HCT116 (cell line): ENCODE results near the gene PPM1M.

Experiments used
- CEBPB ChIP-seq: IDR thresholded peaks from 2 replicates; pipeline ENCODE4 v1.6.1; 2012; ENCODE audit warnings: low read depth
- EGR1 ChIP-seq: IDR thresholded peaks from 2 replicates; pipeline ENCODE4 v1.6.1; 2012; ENCODE audit warnings: low read depth
- ELF1 ChIP-seq: IDR thresholded peaks from 2 replicates; pipeline ENCODE4 v1.6.1; 2012; ENCODE audit warnings: low read depth, borderline replicate concordance
- EZH2 ChIP-seq: fragments of 200-600 bp; sonication (generic); IDR thresholded peaks from 2 replicates; pipeline ENCODE4 v1.6.1; 2017; ENCODE audit warnings: antibody characterized with exemption, mixed run types
- EZH2phosphoT487 ChIP-seq: fragments of 200-600 bp; IDR thresholded peaks from 2 replicates; pipeline ENCODE4 v1.6.1; 2018; ENCODE audit warnings: antibody characterized with exemption, borderline replicate concordance
- MAX ChIP-seq: IDR thresholded peaks from 2 replicates; pipeline ENCODE4 v1.6.1; 2012
- POLR2A ChIP-seq: IDR thresholded peaks from 2 replicates; pipeline ENCODE4 v1.7.0; 2011; ENCODE audit warnings: borderline replicate concordance; ENCODE audit not compliant: insufficient read depth, insufficient read length; ENCODE audit errors: extremely low read depth
- POLR2AphosphoS5 ChIP-seq: IDR thresholded peaks from 2 replicates; pipeline ENCODE4 v1.6.1; 2011; ENCODE audit warnings: mild to moderate bottlenecking, low read depth, low read length, moderate library complexity
- REST ChIP-seq: IDR thresholded peaks from 2 replicates; pipeline ENCODE4 v1.6.1; 2012; ENCODE audit warnings: low read depth
- SP1 ChIP-seq: IDR thresholded peaks from 2 replicates; pipeline ENCODE4 v1.6.1; 2012; ENCODE audit warnings: low read depth
- SRF ChIP-seq: IDR thresholded peaks from 2 replicates; pipeline ENCODE4 v1.6.1; 2012; ENCODE audit warnings: low read depth
- ZNF274 ChIP-seq: fragments of 200-500 bp; sonication (Bioruptor generic); IDR thresholded peaks from 2 replicates; pipeline ENCODE4 v1.6.1; 2014; ENCODE audit warnings: mild to moderate bottlenecking, low read depth, low read length, inconsistent platforms
- TF ChIP-seq, protein P1 (sequence below), 3 experiments: fragments of 200-600 bp in 1 of 3; sonication (generic) in 1 of 3; IDR thresholded peaks in 2 of 3; conservative IDR thresholded peaks in 1 of 3; 2 replicates each; pipeline ENCODE4 v1.5.1; 2012 to 2017; ENCODE audit warnings: low read depth in 2 of 3, low read length in 2 of 3, antibody characterized with exemption in 1 of 3, borderline replicate concordance in 1 of 3, control low read depth in 1 of 3, mild to moderate bottlenecking in 1 of 3, mixed read lengths in 1 of 3, mixed run types in 1 of 3, moderate library complexity in 1 of 3; ENCODE audit not compliant: insufficient read depth in 1 of 3

GRCh38 chr3:52257911-52258310 is 12.4 kb downstream of the PPM1M start:
- TF ChIP-seq, protein P1, sequence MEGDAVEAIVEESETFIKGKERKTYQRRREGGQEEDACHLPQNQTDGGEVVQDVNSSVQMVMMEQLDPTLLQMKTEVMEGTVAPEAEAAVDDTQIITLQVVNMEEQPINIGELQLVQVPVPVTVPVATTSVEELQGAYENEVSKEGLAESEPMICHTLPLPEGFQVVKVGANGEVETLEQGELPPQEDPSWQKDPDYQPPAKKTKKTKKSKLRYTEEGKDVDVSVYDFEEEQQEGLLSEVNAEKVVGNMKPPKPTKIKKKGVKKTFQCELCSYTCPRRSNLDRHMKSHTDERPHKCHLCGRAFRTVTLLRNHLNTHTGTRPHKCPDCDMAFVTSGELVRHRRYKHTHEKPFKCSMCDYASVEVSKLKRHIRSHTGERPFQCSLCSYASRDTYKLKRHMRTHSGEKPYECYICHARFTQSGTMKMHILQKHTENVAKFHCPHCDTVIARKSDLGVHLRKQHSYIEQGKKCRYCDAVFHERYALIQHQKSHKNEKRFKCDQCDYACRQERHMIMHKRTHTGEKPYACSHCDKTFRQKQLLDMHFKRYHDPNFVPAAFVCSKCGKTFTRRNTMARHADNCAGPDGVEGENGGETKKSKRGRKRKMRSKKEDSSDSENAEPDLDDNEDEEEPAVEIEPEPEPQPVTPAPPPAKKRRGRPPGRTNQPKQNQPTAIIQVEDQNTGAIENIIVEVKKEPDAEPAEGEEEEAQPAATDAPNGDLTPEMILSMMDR (IDR thresholded peaks at IDR 0.05 in 2 of 3, conservative IDR thresholded peaks at IDR 0.05 in 1 of 3; ENCODE audit: borderline replicate concordance in 1 of 3, insufficient read depth in 1 of 3, low read depth in 2 of 3, low read length in 2 of 3) = no peak
- TF ChIP-seq POLR2AphosphoS5 (no peak), EGR1 (no peak), EZH2phosphoT487 (no peak), ZNF274 (no peak), MAX (no peak), POLR2A (no peak), SRF (no peak), CEBPB (no peak), REST (no peak), SP1 (no peak), ELF1 (no peak), EZH2 (no peak)
